Measurements from ENCODE around the gene NT5DC4. TPM values are rescaled to one million over a fixed set of nuclear protein-coding genes. Genes with fewer than 3 reads are reported as not detected.

The NT5DC4 gene
- total RNA-seq, 1 donor from 2014 or later = not detected

DNA sequence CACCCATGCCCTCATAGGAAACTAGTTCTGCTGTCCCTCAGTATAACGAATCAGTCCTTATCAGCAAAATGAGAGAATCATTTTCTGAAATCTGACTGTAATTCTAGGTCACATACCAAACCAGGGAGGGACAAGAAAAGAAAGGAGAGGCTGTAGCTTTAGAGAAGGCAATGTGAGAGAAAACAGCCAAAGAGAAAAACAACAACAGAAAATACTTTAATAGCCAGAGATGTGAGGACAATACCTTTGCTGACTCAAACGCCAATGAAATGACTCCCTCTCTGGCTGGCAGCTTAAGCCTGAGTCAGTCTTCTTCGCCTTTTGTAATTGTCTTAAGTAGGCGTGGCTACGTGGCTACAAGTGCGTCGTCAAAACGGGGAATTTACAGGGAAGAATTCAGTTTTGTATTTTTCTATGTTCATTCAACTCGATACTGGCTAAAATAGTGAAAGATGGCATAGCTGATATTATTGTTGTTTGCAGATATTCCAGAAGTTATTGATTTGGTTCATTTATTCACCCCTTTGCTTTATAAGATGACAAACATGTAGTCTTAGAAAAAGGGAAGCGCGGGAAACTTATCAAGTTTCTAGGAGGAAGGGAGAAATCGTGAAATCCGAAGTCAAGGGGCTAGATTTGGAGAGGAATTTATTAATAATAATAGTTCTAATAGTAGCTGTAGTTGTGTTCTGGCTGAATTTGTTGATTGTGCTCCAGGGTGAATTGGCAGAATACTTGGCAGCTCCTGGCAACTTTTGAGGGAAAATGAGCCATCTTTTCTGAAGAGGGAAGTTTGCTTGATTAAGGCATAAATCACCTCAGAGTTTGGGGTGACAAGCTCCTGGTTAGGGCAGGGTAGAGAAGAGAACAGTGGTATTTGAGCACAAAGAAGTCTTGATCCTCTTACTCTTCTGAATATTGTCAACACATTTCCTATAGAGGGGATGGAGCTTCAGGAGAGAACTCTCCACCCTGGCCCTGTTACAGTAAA lies 63.7 kb downstream of the NT5DC4 start, which contains the start of gene IL1A:
IL1A (minus strand) TSS at position 295 of the 991 bp plus-strand sequence. CDS start 723 bp downstream, outside the sequence.
- peak in 1 of 2 donors; percentile 90 for DNase-seq (ENCODE audit: low read depth in 2 of 2)

DNA sequence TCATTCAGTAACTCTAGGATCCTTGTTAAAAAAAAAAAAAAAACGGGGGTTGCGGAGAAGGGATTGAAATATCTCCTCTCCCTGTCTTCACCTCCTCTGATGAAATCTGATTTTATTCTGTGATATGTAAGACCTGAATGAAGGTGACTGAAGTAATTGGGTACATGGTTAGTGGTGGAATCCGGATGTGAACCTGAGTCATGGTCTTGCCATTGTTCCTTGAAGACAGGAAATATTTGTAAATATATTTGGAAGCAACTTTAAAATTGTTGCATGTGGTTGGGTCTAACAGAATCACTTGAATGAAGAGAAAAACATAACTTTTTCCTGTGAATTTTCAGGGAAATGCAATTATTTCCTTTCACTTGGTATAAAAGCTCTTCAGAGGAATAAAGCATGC lies 66.5 kb downstream of the NT5DC4 start:
- DNase-seq (ENCODE audit: low read depth in 2 of 2) = peak in 1 of 2 donors; percentile 84

DNA sequence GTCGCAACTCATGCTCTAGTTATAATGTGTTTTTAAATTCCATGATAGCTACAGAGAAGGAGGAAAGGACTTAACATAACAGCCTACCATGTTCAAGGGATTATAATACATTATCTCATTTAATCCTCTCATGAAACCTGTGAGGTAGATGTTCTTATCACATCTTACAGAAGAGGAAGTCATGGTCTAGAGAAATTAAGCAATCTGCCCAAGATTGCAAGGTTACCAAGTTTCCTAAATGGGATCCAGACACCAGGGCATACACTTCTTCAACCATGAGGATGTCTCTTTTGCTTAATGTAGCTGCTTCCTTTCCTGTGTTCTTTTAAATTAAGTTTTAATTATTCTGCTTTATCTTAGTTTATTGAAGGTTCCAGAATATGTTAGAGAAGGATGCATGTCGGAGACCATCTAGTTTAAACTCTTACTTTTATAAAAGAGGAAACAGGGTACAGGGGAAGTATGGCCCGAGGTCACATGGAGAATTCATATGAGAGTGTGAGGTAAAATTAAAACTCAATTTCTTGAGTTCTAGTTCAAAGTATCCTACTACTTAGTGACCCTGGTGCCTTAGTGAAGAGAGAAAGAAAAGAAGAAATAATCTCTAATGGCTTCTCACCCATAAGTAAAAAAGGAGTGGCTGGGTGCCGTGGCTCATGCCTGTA lies 67.0 kb downstream of the NT5DC4 start:
- DNase-seq (ENCODE audit: low read depth in 2 of 2) = no peak

DNA sequence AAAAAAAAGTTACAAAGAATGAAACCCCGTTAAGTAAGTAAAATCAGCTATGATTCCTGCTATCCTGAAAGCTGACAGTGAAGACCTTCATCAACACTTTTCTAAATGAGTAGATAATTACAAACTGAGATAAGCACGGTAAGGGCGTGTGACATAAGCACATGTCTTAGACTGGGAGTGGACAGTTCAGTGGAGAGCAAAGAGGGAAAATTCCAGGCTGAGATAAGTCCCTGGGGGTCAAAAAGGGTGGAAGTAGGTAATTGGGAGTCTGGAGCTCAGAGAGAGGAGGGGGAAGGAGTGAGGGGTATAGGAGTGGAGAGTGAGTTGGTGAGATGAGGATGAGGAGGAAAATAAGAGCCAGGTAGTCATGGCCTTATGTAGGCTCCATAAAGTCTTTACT lies 67.8 kb downstream of the NT5DC4 start:
- DNase-seq (ENCODE audit: low read depth in 2 of 2) = no peak

Other genes with a start within 250 kb of the NT5DC4 start
- 5.8 and 9.2 TPM in 2 replicates for gene TTL, start 238.9 kb upstream of the NT5DC4 start, total RNA-seq
- 12.0 and 16.3 TPM in 2 replicates for gene POLR1B, start 178.6 kb upstream of the NT5DC4 start, total RNA-seq
- 5.7 and 8.3 TPM in 2 replicates for gene CHCHD5, start 136.4 kb upstream of the NT5DC4 start, total RNA-seq
- 12.9 and 20.0 TPM in 2 replicates for gene SLC20A1, start 75.1 kb upstream of the NT5DC4 start, total RNA-seq
- gene CKAP2L, start 43.6 kb downstream of the NT5DC4 start, total RNA-seq = 0.60 and 2.0 TPM in 2 replicates
- gene IL1A, start 63.5 kb downstream of the NT5DC4 start, total RNA-seq = under 0.01 TPM in 1 of 2 replicates, not detected in the other
- 0.22 TPM in 1 of 2 replicates, not detected in the other for gene IL1B, start 115.8 kb downstream of the NT5DC4 start, total RNA-seq
- not detected in 2 replicates for gene IL37, start 190.1 kb downstream of the NT5DC4 start, total RNA-seq

Measured in lung microvascular endothelial cell (primary cell).